BE2C (cell line): ENCODE results near the gene TFDP1.

Experiments
- DNase-seq: peaks from one replicate; pipeline ENCODE4 v3.0.0-alpha.2; 2020
- H3K27me3 ChIP-seq: fragments of 250-450 bp; sonication (Bioruptor Pico); 2 replicates; pipeline ENCODE4 v1.5.1; 2020; ENCODE audit warnings: mild to moderate bottlenecking
- H3K36me3 ChIP-seq: fragments of 250-450 bp; sonication (Bioruptor Pico); 2 replicates; pipeline ENCODE4 v1.5.1; 2020; ENCODE audit warnings: mild to moderate bottlenecking
- H3K4me1 ChIP-seq: fragments of 250-450 bp; sonication (Bioruptor Pico); 2 replicates; pipeline ENCODE4 v1.5.1; 2020
- H3K4me3 ChIP-seq: 2 replicates; pipeline ENCODE4 v1.5.1; 2011; ENCODE audit warnings: low read depth, low read length
- H3K9me3 ChIP-seq: fragments of 250-450 bp; sonication (Bioruptor Pico); 2 replicates; pipeline ENCODE4 v1.5.1; 2020
- TF ChIP-seq, protein P1 (sequence below): IDR thresholded peaks from 2 replicates; pipeline ENCODE4 v1.5.1; 2012; ENCODE audit warnings: mild to moderate bottlenecking, low read depth, low read length

Gene TFDP1

DNA sequence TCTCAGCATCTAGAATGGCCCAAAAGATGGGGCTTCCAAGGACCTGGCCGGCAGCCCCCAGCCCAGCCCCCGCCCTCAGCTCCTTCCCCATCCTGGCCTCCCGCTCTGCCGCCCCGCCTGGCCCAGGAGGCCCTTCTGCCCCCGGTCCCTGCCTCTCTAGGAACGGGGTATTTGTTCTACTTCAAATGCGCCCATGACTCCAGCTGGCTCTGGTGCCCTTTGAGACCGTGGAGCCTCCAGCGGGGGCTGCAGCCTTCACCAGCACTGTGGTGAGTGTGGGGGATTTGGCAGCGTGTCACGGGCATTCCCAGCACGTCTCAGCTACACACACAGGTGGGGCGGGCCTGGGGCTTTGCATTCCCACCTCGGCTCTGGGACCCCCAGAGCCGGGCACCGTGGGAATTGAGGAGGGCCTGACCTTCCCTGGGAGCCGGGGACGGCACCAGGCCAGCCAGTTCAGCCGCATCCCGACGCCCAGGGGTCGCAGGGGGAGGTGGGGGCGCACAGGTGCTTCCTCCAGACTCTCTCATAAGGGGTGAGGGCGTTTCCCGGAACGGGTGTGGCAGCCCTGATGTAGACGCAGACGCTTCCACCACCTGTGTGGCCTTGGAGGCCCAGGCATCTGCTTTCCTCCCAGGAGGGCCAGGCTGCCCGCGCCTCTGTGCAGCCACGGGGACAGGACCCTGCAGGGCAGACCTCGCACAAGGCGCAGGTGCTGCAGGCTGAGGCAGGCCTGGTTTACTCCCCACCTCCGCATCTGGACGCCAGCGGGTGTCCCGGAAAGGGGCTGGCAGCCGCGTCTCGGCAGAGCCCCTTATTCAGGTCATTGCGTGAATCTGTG, 72.5 kb downstream of the TFDP1 start:
- H3K9me3 ChIP-seq = no peaks in the 10 kb centered on the region
- H3K4me3 ChIP-seq = no peak overlapping the region
- DNase-seq = peak; percentile 9
- peaks cover 8% of the 10 kb centered on the region for H3K4me1 ChIP-seq
- H3K27me3 ChIP-seq = no peaks in the 10 kb centered on the region
- no peaks in the 10 kb centered on the region for H3K36me3 ChIP-seq
- TF ChIP-seq, protein P1, sequence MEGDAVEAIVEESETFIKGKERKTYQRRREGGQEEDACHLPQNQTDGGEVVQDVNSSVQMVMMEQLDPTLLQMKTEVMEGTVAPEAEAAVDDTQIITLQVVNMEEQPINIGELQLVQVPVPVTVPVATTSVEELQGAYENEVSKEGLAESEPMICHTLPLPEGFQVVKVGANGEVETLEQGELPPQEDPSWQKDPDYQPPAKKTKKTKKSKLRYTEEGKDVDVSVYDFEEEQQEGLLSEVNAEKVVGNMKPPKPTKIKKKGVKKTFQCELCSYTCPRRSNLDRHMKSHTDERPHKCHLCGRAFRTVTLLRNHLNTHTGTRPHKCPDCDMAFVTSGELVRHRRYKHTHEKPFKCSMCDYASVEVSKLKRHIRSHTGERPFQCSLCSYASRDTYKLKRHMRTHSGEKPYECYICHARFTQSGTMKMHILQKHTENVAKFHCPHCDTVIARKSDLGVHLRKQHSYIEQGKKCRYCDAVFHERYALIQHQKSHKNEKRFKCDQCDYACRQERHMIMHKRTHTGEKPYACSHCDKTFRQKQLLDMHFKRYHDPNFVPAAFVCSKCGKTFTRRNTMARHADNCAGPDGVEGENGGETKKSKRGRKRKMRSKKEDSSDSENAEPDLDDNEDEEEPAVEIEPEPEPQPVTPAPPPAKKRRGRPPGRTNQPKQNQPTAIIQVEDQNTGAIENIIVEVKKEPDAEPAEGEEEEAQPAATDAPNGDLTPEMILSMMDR = no peak

DNA sequence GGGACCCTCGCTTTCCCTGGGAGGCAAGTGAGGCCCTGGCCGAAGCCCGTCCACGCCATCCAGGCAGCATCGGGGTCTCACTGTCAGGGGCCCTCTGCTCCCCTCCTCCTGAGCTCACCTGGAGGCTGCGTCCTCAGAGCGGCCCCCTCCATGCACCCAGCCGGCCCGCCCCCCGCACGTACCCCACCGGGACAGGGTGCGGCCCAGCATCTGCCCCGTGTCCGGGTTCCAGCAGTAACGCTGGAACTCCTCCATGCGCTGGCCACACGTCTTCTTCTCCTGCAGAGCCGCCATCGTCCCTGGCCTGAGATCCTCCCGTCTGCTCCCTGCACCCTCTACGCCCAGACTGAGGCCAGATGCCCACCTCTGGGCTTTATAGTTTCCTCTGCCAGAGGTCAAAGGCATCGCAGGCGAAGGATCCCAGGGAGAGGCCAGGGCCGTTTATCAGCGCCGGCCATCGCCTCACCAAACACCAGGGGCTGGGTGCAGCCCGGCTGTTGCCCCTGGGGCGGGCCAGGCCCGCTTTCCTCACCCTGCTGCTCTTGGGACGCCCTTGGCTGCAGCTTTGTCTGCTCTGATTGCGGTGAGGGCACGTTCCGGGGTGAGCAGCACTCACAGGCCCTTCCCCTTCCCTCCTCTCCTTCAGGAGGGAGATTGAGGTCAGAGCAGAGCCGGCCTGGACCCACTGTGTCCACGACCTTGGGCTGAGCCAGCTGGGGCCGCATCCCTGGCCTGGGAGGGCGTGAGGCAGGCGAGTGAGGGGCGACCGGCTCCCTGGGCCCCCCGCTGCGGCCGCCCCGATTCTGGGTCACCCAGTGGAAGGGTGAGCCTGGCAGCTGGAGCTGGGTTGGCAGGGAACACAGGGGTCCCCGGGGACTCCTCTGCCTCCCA, 73.5 kb downstream of the TFDP1 start, which contains the start of gene ATP4B:
ATP4B (minus strand) TSS at position 348 of the 891 bp plus-strand sequence; CDS start at position 294, 54 bp downstream.
- H3K4me1 ChIP-seq = peaks cover 4% of the 10 kb centered on the region
- peak; percentile 27 for DNase-seq
- H3K27me3 ChIP-seq = no peaks in the 10 kb centered on the region
- no peaks in the 10 kb centered on the region for H3K9me3 ChIP-seq
- TF ChIP-seq, protein P1 = no peak
- H3K36me3 ChIP-seq = no peaks in the 10 kb centered on the region
- H3K4me3 ChIP-seq = no peak within 1 kb of the TSS

DNA sequence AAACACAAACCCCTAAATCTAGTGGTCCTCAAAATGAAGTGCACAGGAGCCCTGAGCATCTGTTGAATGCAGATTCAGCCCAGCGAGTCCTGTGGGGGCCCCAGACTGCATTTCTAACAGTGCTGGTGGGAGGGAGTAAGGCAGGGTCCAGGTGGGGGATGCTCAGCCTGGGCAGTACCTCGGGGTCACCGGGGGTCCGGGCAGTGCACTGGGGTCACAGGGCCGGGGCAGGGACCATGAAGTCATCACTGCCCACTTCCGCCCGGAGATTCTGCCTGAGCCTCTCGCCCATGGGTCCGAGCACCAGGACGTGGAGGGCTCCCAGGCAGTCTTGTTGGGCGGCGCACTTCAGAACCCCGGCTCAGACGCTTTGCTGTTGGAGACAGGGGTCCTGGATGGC, 74.3 kb downstream of the TFDP1 start:
- no peaks in the 10 kb centered on the region for H3K36me3 ChIP-seq
- H3K27me3 ChIP-seq = no peaks in the 10 kb centered on the region
- H3K4me1 ChIP-seq = no peaks in the 10 kb centered on the region
- no peaks in the 10 kb centered on the region for H3K9me3 ChIP-seq
- TF ChIP-seq, protein P1 = no peak
- H3K4me3 ChIP-seq = no peak overlapping the region
- peak; percentile 7 for DNase-seq

DNA sequence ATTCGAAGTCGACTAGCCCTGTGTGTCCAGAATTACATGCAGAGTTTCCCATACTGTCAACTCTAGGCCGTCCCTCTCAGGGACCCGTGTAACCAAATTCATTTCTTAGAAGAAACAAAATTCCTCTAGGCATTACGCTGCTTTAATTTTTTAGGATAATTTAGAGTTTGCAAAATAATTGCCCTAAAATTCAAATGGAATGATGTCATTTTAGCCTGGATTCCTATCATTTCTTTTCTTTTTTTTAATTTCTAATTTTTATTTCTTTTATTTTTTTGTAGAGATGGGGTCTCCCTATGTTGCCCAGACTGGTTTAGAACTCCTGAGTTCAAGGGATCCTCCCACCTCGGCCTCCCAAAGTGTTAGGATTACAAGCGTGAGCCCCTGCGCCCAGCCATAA, 74.8 kb downstream of the TFDP1 start:
- H3K4me1 ChIP-seq = no peaks in the 10 kb centered on the region
- no peak overlapping the region for H3K4me3 ChIP-seq
- H3K36me3 ChIP-seq = no peaks in the 10 kb centered on the region
- H3K9me3 ChIP-seq = no peaks in the 10 kb centered on the region
- TF ChIP-seq, protein P1 = no peak
- no peaks in the 10 kb centered on the region for H3K27me3 ChIP-seq
- no peak for DNase-seq

DNA sequence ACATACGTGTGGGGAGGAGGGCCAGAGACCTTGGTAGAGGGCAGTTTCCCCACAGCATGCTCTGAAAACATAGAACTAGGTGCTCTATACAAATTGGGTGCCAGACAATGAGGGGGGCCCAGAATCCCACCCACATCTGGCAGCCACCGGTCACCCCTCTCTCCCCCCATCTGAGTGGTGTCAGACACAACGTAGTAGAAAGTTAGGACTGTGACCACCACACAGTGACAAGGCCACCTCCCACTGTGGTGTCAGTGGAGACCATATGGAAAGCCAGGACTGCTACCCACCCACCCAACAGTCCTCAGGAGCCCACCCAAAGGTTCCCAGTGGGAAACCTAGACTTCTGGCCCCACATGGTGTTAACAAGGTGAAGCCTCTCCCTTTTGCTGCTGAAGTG, 75.5 kb downstream of the TFDP1 start:
- no peaks in the 10 kb centered on the region for H3K36me3 ChIP-seq
- no peak overlapping the region for H3K4me3 ChIP-seq
- peak; percentile 3 for DNase-seq
- TF ChIP-seq, protein P1 = no peak
- no peaks in the 10 kb centered on the region for H3K9me3 ChIP-seq
- no peaks in the 10 kb centered on the region for H3K27me3 ChIP-seq
- no peaks in the 10 kb centered on the region for H3K4me1 ChIP-seq

DNA sequence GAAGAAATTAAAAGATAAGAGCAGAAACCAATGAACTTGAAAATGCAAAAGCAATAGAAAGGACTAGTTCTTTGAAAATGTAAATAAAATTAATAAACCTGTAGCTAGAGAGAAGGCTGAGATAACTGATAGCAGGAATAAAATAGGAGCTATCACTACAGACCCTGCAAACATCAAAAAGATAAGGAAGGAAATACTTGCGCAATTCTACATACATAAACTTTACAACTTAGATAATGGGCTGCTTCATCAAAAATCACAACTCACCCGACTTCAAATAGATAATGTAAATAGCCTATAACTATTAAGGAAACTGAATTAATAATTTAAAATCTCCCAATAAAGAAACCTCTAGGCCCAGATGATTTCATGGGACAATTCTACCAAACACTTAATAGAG, 77.0 kb downstream of the TFDP1 start:
- TF ChIP-seq, protein P1 = no peak
- Histone ChIP-seq H3K4me3 (no peak overlapping the region), H3K27me3 (no peaks in the 10 kb centered on the region), H3K9me3 (no peaks in the 10 kb centered on the region), H3K4me1 (no peaks in the 10 kb centered on the region), H3K36me3 (no peaks in the 10 kb centered on the region)
- no peak for DNase-seq
